GM12878 (cell line): Measurements from ENCODE around the gene KIF6.

Source experiments
- CBX3 ChIP-seq: fragments of 200-600 bp; sonication (generic); IDR thresholded peaks from 2 replicates; pipeline ENCODE4 v1.6.1; 2016; ENCODE audit warnings: low read depth, borderline replicate concordance
- EZH2 ChIP-seq: IDR thresholded peaks from 2 replicates; pipeline ENCODE4 v1.6.1; 2012; ENCODE audit warnings: low read depth, mild to moderate bottlenecking, control low read depth, inconsistent platforms, low read length, borderline replicate concordance; ENCODE audit not compliant: control insufficient read depth
- TF ChIP-seq, protein P1 (sequence below), 3 experiments: IDR thresholded peaks in 2 of 3; conservative IDR thresholded peaks in 1 of 3; 2 replicates each; pipeline ENCODE4 v1.5.1; 2011; ENCODE audit warnings: low read depth in 3 of 3, low read length in 3 of 3, mild to moderate bottlenecking in 3 of 3, control low read depth in 2 of 3, moderate library complexity in 2 of 3, inconsistent platforms in 1 of 3, mixed read lengths in 1 of 3; ENCODE audit not compliant: control insufficient read depth in 2 of 3, insufficient read depth in 1 of 3; ENCODE audit errors: extremely low read depth in 1 of 3

DNA sequence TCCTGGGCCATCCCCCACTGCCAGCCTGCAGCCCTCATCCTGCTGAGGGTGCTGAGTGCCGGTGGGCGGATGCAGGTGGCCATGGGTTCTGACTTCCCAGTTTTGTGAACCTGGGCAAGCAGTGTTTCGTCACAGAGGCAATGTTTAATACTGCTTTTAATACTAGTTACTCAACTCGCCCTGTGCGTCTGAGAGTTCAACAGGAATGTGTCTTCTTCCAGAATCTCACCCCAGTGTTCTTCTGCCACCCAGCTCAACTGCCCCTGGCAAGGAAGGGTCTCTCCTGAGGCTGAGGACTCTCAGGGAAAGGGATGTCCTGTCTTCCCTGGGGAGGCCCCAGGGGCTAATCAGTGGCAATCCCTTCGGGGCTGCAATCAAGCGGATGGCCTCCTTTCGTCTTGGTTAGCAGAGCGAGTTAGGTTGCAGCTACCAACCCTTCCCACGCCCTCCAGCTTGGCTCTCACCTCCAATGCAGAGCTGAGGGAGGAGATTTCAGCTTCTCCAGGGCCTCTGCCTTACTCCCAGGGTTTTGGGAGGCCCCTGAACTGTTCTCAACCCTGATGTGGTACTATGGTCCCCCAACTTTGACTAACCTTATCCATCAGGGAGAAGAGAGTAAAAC is 404.7 kb downstream of the KIF6 start:
- TF ChIP-seq CBX3: no peak
- TF ChIP-seq EZH2: no peak
- TF ChIP-seq, protein P1, sequence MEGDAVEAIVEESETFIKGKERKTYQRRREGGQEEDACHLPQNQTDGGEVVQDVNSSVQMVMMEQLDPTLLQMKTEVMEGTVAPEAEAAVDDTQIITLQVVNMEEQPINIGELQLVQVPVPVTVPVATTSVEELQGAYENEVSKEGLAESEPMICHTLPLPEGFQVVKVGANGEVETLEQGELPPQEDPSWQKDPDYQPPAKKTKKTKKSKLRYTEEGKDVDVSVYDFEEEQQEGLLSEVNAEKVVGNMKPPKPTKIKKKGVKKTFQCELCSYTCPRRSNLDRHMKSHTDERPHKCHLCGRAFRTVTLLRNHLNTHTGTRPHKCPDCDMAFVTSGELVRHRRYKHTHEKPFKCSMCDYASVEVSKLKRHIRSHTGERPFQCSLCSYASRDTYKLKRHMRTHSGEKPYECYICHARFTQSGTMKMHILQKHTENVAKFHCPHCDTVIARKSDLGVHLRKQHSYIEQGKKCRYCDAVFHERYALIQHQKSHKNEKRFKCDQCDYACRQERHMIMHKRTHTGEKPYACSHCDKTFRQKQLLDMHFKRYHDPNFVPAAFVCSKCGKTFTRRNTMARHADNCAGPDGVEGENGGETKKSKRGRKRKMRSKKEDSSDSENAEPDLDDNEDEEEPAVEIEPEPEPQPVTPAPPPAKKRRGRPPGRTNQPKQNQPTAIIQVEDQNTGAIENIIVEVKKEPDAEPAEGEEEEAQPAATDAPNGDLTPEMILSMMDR (IDR thresholded peaks at IDR 0.05 in 2 of 3, conservative IDR thresholded peaks at IDR 0.05 in 1 of 3; ENCODE audit: control insufficient read depth in 2 of 3, extremely low read depth in 1 of 3, insufficient read depth in 1 of 3, low read depth in 3 of 3, low read length in 3 of 3): no peak
